UCSD-AML1 (cell line): ENCODE data around the gene MYO1E.

ENCODE experiments used
- DNase-seq: peaks from one replicate; lab custom pipeline; 2025; ENCODE audit not compliant: unreplicated experiment; lab: John Stamatoyannopoulos, UW

The MYO1E gene

DNA sequence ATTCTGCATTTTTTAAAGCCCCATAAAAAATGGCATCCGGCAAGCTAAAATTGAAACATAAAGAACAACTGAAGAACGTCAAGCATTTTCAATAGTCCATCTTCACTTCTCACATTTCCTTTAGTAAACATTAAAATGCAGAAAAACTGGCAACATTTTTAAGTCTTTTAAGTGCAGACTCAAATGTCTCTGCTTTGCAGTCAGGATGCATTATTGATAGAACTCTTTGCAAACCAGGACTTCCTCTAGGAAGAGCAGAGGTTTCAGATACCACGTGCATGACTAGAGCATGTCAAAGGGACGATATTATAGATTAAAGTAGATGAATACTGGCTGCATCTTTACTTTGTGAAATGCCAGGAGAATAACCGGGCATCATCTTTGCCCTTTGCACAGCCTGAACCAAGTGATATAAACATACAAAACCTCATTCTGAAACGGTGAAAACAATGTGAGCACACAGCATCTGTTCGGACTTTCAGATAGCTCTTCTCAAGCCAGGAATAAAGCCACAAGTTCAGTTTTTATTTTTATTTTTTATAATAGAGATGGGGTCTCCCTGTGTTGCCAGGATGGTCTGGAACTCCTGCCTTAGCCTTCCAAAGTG is 101.0 kb downstream of the MYO1E start:
- no peak for DNase-seq

- DNase-seq: no peak
These were observed 103.7 kb downstream of the MYO1E start for GRCh38 chr15:59268852-59269407.

DNA sequence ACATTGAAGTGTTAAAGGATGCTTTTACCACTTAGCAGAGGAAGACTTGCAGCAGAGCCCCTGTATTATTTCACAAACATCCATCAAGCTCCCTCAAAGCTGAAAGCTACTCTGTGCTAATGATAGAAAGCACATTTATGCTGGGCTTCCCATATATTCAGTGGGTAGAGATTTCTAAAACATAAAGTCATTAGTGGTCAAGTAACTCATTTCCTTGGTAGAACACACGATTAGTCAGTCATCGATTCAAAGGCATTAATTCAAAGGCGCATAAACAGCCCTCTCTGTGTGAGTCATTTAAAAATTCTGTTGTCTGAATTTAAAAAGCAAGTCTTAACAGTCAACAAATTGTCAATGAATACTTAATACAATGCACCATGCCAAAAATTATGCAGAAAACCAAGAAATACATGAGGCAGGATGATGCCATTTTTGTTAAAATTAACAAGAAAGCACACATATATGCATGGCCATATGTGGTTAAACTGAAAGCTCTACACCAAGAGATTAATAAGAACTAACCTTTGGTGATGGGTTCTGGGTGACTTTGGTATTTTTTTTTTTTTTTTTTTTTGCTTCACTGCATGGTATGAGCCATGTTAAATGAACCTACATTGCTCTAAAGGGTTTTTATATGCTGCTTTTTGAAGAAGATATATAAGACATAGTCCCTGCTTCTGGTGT is 104.4 kb downstream of the MYO1E start:
- no peak for DNase-seq

DNA sequence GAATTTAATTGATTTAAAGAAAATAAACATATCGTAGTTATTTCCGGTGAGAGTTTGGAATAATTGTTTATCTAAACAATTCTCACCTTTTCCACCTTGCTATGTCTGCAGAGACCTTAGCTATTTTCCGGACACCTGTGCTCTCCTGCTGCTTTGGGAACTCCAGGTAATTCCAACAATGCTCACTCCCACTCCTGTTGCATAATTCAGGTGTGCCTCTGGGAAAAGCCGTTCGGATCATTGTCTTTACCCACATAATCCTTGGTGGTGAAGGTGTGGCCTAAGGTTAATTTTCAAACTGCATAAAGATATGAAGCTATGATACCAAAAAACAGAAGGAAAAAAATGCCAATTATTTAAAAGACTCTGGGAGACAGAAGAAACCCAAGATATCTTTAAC is 106.6 kb downstream of the MYO1E start:
- DNase-seq: no peak

GRCh38 chr15:59262316-59262715 is 110.4 kb downstream of the MYO1E start:
- no peak for DNase-seq

DNA sequence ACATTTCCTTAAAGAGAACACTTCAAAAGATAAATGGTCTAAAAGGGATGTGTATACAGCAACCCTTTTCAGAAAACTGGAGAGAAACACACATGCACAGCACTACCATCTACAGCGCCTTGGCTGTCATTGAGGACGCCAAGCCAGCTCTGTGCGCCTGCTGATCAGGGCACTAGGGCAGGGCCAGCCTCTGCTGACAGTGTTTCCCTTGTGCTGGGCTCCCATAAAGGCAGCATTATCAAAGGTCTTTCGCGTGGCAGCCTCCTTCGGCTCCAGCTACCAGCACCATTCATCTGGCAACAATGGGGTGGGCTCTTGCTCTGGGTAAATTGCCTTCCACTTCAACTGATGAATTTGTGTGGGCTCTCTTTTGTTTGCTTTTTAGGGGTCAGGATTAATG is 112.6 kb downstream of the MYO1E start:
- DNase-seq: no peak

- no peak for DNase-seq
These were observed 113.3 kb downstream of the MYO1E start for GRCh38 chr15:59259137-59259943.

DNA sequence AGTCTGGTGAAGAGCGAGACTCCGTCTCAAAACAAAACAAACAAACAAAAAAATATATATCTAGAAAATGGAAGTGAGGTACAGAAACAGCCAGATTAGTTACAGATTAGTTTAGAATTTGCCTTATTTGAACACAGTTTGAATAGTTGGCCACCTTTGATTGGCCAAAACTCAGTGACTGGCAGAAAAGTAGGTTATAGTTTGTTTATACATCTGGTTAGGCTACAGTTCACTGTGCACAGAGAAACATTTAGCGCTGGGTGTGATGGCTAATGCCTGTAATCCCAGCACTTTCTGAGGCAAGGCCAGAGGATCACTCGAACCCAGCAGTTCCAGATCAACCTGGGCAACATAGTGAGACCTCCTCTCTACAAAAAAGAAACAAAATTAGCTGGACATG is 114.4 kb downstream of the MYO1E start:
- DNase-seq: no peak

DNA sequence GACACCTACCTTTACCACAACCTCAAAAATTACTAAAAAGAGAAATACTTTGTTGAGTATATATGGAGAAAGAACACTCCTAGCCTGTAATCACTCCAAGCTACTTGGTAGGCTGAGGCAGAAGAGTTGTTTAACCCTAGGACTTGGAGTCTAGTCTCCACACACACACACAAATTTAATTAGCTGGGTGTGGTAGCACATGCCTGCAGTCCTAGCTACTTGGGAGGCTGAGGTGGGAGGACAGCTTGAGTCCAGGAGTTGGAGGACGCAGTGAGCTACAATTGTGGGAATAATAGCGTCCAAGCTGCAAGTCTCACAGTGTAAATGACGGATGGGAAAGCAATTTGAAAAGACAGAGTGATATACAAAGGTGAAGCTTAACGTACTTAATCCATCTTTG is 115.5 kb downstream of the MYO1E start:
- DNase-seq: no peak

GRCh38 chr15:59256482-59256881 is 116.2 kb downstream of the MYO1E start:
- no peak for DNase-seq

DNA sequence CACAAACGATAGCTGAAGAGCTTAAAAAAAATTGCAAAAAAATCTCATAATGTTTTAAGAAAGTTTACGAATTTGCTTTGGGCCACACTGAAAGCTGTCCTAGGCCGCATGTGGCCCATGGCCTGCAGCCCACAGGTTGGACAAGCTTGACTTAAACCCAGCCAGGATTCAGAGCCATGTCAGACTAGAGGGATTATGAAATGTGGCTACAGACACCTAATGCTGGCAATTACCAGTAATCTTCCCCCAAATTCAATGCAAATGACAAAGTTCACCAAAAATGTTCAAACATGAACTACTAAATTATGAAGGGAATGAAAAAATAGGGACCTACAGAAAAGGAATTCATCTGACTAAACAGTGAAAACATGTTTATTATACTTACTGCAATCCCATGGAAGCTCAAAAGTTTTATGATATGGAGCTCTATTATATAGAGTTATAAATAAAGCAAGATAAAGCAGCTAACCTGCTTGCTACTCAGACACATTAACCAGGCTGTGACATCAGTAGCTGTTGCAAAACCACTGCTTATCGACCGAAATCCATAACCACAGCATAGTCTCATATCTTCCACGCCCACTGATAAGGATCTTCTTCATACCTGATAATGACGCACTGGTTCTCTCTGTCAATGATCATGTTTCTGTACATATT is 116.9 kb downstream of the MYO1E start:
- DNase-seq: no peak

DNA sequence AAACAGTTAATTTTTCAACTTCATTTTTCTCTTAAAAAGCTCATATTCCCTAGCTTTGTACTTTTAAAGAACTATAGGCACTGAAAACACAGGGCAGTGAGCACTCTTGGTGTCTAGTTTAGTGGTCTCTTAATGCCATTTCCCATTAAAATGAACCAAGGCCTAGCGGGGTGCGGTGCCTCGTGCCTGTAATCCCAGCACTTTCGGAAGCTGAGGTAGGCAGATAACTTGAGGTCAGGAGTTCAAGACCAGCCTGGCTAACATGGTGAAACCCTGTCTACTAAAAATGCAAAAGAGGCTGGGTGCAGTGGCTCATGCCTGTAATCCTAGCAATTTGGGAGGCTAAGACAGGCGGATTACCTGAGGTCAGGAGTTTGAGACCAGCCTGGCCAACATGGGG is 120.5 kb downstream of the MYO1E start:
- no peak for DNase-seq

GRCh38 chr15:59251001-59251845 is 121.4 kb downstream of the MYO1E start:
- no peak for DNase-seq

DNA sequence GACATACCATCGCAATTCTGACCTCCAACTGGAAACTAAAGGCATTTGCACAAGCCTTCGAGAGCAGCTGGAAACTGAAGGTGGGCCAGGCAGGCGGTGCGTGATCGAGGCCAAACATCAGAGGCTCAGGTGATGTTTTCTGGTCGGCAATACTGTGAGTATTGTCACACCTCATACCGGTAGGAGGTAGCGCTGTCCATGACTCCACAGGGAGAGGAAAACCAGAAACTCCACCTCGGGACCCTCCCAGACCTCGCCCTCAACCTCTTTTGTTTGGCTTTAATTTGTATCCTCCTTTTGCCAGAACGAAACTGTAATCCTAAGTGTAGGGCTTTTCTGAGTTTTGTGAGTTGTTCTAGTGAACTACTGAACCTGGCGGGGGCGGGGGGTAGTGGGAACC is 122.4 kb downstream of the MYO1E start:
- DNase-seq: no peak

DNA sequence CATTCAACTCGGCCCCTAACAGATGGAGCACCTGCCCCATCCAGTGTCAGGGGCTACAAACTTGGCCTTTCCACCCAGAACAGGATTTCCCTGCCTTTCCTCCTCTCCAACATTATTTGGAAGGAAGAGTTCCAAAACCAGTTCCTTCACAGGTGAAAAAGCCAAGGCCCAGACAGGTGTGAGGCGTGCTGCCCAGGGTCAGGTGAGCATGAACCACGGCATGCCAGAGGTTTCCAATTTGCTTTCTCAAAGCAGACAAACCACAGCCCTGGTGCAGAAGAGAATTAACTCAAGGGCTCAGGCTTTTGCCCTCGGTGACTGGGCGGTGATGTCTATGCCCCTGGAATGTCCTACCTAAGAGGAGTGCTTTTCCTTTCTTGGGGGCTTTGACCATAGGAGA is 122.9 kb downstream of the MYO1E start:
- DNase-seq: no peak

GRCh38 chr15:59247364-59247763 is 125.3 kb downstream of the MYO1E start:
- DNase-seq: peak; percentile 33

- DNase-seq: no peak
These were observed 127.1 kb downstream of the MYO1E start for GRCh38 chr15:59245559-59245958.

- DNase-seq: no peak
These were observed 128.3 kb downstream of the MYO1E start for GRCh38 chr15:59244337-59244736.

DNA sequence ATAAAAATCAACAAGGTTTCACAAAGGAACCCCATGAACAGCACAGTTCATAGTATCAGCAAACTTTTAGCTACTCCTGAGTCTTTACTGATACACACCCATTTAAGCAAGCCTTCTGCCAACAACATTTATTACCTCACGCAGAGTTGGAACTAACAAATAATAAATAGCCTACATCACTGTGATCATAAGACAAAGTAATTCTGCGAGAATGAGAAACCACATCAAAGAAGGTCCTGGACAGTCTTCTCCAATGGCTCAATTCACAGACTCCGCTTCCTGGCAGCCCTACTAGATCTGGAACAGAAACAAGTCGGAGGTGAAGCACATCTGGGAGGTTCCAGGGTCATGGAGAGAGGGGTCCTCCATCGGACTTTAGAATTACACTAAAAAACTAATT is 129.0 kb downstream of the MYO1E start:
- DNase-seq: no peak

- no peak for DNase-seq
These were observed 130.0 kb downstream of the MYO1E start for GRCh38 chr15:59242649-59243048.

DNA sequence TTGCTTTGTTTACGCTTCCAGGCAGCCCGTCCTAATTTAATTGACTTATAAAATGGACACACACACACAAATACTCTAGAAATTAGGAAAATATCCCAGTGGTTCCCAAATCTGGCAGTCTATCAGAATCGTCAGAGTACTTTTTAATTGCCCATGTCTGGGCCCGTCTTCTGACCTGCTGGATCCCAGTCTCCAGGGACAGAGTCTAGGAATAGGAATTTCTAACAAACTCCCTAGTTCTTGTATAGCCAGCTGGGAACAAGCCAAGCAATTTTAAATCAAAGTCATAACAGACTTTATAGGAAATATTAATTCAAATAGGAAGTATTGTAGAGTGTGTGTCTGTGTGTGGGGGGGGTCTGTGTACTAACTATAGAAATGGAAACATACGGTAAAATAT is 132.6 kb downstream of the MYO1E start:
- DNase-seq: no peak
